Stimulated activated CD4-positive, alpha-beta T cell treated with anti-CD3 and anti-CD28 coated beads, Interleukin-15, amount 100 ng/mL, for 48 hours (primary cell): ENCODE results near the gene PCDHB12.
"Not testable (repeated sequence)": the region's sequence is repeated elsewhere in the genome, so short reads cannot be mapped to it uniquely, and the experiment has no call there.

Source experiments
- DNase-seq, 2 donors: peaks; one replicate each; pipeline ENCODE4 v3.0.0-alpha.2; 2020; ENCODE audit warnings: low read depth in 2 of 2

The PCDHB12 gene

DNA sequence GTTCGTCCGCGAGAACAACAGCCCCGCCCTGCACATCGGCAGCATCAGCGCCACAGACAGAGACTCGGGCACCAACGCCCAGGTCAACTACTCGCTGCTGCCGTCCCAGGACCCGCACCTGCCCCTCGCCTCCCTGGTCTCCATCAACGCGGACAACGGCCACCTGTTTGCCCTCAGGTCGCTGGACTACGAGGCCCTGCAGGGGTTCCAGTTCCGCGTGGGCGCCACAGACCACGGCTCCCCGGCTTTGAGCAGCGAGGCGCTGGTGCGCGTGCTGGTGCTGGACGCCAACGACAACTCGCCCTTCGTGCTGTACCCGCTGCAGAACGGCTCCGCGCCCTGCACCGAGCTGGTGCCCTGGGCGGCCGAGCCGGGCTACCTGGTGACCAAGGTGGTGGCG lies 1.8 kb downstream of the PCDHB12 start:
- DNase-seq: not testable (repeated sequence)

DNA sequence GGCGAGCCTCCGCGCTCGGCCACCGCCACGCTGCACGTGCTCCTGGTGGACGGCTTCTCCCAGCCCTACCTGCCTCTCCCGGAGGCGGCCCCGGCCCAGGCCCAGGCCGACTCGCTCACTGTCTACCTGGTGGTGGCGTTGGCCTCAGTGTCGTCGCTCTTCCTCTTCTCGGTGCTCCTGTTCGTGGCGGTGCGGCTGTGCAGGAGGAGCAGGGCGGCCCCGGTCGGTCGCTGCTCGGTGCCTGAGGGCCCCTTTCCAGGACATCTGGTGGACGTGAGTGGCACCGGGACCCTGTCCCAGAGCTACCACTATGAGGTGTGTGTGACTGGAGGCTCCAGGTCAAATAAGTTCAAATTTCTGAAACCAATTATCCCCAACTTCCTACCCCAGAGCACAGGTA lies 2.3 kb downstream of the PCDHB12 start:
- not testable (repeated sequence) for DNase-seq

DNA sequence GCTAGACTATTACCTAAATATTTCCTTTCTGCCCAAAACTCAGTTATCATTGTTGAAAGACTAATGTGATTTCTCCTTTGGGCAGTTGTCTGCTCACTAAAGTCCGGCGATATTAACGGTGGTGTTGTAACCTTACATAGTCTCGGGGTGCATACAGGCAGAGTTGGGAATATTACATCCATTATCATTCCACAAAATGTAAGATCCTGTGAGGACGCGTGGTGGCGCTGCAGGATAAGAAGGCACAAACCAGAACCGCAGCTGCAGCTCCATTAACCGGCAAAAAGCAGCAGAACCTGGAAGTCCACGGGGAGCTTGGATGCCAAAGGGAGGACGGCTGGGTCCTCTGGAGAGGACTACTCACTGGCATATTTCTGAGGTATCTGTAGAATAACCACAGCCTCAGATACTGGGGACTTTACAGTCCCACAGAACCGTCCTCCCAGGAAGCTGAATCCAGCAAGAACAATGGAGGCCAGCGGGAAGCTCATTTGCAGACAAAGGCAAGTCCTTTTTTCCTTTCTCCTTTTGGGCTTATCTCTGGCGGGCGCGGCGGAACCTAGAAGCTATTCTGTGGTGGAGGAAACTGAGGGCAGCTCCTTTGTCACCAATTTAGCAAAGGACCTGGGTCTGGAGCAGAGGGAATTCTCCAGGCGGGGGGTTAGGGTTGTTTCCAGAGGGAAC lies 5.3 kb downstream of the PCDHB12 start, which contains the start of gene PCDHB13:
PCDHB13 (plus strand) TSS at position 264 of the 684 bp plus-strand sequence; CDS start at position 469, 205 bp downstream.
- DNase-seq: not testable (repeated sequence)

DNA sequence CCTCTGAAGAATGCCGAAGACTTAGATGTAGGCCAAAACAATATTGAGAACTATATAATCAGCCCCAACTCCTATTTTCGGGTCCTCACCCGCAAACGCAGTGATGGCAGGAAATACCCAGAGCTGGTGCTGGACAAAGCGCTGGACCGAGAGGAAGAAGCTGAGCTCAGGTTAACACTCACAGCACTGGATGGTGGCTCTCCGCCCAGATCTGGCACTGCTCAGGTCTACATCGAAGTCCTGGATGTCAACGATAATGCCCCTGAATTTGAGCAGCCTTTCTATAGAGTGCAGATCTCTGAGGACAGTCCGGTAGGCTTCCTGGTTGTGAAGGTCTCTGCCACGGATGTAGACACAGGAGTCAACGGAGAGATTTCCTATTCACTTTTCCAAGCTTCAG lies 6.1 kb downstream of the PCDHB12 start:
- not testable (repeated sequence) for DNase-seq

DNA sequence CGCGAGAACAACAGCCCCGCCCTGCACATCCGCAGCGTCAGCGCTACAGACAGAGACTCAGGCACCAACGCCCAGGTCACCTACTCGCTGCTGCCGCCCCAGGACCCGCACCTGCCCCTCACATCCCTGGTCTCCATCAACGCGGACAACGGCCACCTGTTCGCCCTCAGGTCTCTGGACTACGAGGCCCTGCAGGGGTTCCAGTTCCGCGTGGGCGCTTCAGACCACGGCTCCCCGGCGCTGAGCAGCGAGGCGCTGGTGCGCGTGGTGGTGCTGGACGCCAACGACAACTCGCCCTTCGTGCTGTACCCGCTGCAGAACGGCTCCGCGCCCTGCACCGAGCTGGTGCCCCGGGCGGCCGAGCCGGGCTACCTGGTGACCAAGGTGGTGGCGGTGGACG lies 7.0 kb downstream of the PCDHB12 start:
- not testable (repeated sequence) for DNase-seq

DNA sequence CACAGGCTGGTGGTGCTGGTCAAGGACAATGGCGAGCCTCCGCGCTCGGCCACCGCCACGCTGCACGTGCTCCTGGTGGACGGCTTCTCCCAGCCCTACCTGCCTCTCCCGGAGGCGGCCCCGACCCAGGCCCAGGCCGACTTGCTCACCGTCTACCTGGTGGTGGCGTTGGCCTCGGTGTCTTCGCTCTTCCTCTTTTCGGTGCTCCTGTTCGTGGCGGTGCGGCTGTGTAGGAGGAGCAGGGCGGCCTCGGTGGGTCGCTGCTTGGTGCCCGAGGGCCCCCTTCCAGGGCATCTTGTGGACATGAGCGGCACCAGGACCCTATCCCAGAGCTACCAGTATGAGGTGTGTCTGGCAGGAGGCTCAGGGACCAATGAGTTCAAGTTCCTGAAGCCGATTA lies 7.5 kb downstream of the PCDHB12 start:
- not testable (repeated sequence) for DNase-seq

DNA sequence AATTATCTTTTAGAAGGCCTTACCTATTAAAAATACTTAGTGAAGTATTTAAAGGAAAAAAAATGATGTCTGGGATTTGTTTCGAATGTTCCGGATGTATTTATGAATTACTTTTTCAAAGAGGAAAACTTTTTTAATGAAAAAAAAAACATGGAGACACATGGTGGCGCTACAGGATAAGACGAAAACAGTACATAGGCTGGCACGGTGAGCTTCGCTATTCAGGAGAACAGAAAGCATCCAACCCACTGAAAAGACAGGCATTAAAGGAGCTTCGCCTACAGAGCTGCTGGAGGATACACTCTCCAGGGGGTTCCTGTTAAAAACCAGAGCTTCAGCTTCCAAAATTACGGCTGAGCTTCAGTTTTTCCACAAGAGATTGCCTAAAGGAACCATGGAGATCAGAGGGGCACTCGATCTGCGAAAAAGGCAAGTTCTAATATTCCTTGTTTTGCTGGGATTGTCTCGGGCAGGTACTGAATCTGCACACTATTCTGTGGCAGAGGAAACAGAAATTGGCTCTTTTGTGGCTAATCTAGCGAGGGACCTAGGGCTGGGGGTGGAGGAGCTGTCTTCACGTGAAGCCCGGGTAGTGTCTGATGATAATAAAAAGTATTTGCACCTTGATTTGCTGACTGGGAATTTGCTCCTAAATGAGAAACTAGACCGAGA lies 14.7 kb downstream of the PCDHB12 start, which contains the start of gene PCDHB14:
PCDHB14 (plus strand) TSS at position 232 of the 672 bp plus-strand sequence; CDS start at position 395, 163 bp downstream.
- no peak for DNase-seq

DNA sequence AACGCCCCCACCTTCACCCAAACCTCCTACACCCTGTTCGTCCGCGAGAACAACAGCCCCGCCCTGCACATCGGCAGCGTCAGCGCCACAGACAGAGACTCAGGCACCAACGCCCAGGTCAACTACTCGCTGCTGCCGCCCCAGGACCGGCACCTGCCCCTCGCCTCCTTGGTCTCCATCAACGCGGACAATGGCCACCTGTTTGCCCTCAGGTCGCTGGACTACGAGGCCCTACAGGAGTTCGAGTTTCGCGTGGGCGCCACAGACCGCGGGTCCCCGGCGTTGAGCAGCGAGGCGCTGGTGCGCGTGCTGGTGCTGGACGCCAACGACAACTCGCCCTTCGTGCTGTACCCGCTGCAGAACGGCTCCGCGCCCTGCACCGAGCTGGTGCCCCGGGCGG lies 16.3 kb downstream of the PCDHB12 start:
- DNase-seq: not testable (repeated sequence)

DNA sequence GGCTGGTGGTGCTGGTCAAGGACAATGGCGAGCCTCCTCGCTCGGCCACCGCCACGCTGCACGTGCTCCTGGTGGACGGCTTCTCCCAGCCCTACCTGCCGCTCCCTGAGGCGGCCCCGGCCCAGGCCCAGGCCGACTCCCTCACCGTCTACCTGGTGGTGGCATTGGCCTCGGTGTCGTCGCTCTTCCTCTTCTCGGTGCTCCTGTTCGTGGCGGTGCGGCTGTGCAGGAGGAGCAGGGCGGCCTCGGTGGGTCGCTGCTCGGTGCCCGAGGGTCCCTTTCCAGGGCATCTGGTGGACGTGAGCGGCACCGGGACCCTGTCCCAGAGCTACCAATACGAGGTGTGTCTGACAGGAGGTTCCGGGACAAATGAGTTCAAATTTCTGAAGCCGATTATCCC lies 16.9 kb downstream of the PCDHB12 start:
- DNase-seq: not testable (repeated sequence)

DNA sequence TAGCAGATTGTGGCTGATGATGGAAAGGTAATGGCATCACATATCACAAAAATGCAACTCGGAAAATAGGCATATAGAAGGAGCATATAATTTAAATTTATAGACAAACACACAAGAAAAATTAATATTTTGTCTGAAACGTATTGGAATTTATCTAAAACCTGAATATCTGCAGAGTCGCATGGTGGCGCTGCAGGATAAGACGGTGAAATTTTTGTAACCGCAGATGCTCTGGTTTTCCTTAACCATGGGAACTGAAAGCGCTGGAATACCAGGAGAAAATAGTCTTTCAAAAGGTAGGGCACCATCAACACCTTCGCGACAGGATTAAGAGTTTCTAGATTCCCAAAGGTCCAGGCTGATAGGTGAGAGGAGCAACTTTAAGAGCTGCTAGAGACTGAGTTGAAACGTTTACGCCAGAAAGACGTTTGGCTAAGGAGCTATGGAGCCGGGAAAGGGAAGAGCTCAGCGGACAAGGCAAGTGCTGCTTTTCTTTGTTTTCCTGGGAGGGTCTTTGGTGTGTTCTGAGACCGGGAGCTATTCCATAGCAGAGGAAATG lies 25.7 kb downstream of the PCDHB12 start:
- no peak for DNase-seq

DNA sequence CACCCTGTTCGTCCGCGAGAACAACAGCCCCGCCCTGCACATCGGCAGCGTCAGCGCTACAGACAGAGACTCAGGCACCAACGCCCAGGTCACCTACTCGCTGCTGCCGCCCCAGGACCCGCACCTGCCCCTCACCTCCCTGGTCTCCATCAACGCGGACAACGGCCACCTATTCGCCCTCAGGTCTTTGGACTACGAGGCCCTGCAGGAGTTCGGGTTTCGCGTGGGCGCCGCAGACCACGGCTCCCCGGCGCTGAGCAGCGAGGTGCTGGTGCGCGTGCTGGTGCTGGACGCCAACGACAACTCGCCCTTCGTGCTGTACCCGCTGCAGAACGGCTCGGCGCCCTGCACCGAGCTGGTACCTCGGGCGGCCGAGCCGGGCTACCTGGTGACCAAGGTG lies 27.4 kb downstream of the PCDHB12 start:
- DNase-seq: not testable (repeated sequence)

DNA sequence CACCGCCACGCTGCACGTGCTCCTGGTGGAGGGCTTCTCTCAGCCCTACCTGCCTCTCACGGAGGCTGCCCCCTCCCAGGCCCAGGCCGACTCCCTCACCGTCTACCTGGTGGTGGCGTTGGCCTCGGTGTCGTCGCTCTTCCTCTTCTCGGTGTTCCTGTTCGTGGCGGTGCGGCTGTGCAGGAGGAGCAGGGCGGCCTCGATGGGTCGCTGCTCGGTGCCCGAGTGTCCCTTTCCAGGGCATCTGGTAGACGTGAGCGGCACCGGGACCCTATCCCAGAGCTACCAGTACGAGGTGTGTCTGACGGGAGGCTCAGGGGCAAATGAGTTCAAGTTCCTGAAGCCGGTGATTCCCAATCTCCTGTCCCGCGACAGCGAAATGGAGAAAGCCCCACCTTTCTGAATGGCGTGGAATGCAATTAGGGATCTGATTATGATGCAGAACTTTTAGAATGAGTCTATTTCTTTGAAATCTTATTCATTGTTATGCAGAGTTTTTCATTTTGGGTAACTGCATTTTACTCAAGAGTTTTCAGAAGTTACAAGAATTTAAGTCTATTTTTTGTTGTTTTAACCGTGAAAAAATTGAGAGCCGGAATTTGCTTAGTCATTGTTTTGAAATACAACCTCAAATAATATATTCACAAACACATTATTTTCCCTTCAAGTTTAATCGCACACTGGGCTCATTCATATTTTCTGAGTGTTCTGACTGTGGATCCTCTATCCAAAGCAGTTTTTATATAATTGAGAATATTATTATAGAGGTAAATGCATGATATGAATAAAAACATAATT lies 28.2 kb downstream of the PCDHB12 start:
- no peak for DNase-seq

DNA sequence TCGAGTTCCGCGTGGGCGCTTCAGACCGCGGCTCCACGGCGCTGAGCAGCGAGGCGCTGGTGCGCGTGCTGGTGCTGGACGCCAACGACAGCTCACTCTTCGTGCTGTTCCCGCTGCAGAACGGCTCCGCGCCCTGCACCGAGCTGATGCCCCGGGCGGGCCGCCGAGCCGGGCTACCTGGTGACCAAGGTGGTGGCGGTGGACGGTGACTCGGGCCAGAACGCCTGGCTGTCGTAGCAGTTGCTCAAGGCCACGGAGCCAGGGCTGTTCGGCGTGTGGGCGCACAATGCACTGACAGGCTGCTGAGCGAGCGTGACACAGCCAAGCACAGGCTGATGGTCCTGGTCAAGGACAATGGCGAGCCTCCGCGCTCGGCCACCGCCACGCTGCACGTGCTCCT lies 33.0 kb downstream of the PCDHB12 start:
- no peak for DNase-seq

DNA sequence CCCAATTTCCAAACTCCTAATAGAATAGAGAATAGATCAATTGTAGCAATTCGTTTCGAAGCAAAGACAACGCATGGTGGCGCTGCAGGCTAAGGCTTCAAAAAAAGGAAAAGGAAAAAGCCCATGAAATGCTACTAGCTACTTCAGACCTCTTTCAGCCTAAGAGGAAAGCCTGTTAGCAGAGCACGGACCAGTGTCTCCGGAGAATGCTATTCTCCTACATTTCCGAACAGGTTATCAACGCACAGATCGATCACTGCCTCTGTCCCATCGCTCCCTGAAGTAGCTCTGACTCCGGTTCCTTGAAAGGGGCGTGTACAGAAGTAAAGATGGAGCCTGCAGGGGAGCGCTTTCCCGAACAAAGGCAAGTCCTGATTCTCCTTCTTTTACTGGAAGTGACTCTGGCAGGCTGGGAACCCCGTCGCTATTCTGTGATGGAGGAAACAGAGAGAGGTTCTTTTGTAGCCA lies 36.8 kb downstream of the PCDHB12 start, which contains the start of gene PCDHB15:
PCDHB15 (plus strand) TSS at position 146 of the 468 bp plus-strand sequence; CDS start at position 330, 184 bp downstream.
- DNase-seq: no peak

DNA sequence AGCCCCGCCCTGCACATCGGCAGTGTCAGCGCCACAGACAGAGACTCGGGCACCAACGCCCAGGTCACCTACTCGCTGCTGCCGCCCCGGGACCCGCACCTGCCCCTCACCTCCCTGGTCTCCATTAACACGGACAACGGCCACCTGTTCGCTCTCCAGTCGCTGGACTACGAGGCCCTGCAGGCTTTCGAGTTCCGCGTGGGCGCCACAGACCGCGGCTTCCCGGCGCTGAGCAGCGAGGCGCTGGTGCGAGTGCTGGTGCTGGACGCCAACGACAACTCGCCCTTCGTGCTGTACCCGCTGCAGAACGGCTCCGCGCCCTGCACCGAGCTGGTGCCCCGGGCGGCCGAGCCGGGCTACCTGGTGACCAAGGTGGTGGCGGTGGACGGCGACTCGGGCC lies 38.5 kb downstream of the PCDHB12 start:
- not testable (repeated sequence) for DNase-seq

DNA sequence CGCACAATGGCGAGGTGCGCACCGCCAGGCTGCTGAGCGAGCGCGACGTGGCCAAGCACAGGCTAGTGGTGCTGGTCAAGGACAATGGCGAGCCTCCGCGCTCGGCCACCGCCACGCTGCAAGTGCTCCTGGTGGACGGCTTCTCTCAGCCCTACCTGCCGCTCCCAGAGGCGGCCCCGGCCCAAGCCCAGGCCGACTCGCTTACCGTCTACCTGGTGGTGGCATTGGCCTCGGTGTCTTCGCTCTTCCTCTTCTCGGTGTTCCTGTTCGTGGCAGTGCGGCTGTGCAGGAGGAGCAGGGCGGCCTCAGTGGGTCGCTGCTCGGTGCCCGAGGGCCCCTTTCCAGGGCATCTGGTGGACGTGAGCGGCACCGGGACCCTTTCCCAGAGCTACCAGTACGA lies 38.9 kb downstream of the PCDHB12 start:
- DNase-seq: not testable (repeated sequence)

DNA sequence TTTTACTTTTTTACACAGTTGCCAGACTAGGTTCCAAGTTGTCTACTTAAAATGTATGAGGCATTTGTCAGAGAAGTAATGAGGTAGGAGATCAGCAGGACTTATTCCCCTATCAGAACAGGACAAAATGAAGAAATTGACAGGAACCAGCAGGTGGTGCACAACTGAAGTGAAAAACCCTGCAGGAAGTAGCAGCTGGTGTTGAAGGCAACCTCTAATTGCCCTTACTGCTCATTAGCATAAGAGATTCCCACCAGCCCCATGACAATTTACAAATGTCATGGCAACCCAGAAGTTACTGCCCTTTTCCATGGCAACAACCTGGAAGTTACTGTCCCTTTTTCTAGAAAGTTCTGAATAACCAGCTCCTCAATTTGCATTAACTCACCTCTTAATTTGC lies 42.1 kb downstream of the PCDHB12 start:
- no peak for DNase-seq

DNA sequence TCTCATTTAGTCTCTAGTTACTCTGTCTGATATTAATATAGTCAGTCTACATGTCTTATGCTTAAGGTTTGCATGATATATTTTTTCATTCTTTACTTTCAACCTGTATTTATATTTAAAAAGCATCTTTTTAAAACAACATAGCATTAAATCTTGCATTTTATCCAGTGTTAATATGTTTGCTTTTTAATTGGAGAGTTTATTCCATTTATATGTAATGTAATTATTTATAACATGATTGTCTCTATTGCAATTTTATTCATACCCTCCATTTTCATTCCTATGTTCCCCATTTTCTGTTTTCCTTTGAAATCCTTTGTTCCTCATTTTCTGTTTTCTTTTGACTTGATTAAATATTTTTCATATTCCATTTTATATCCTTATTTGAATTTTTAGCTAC lies 49.9 kb downstream of the PCDHB12 start:
- no peak for DNase-seq

DNA sequence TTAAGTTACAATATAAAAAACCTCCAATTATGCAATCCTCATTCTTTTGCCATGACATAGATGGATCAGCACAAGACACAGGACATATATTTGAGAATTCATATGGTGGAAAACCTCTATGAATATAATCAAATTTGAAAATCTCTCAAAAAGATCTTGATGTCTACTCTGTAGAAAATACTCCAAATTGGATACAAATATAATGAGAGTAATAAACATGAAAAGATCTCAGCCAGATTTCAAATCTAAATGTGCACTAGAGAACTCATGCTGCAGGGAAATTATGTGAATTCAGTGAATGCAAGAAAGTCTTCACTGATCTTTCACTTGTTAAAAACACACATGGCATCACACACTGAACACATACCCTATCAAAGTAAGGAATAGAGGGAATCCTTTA lies 50.4 kb downstream of the PCDHB12 start:
- DNase-seq: no peak

DNA sequence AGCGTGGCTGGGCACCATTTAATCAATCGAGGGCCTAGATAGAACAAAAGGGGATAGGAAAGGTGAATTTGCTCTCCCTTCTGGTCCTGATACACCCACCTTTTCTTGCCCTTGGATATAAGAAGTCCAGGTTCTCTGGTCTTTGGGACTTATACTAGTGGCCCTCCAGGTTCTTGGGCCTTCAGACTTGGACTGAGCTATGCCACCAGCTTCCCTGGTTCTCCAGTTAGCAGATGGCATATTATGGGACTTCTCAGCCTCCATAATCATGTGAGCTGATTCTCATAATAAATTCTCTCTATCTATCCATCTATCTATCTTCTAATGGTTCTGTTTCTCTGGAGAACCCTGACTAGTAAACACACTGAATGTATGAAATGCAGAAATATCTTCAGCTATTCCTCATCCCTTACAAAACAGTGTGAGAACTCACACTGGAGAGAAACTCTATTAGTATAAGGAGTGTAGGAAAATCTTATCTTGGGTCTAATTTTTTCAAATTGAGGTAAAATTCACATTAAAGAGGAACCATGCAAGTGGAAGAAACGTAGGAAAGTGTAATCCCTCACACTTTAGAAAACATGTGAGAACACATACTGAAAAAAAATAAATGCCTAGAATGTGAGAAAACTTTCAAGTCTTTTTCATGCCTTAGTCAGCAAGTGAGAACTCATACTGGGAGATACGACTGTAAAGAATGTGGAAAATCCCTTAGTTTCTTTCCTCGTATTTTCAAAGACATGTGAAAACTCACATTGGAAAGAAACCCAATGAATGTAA lies 52.1 kb downstream of the PCDHB12 start:
- DNase-seq: no peak

DNA sequence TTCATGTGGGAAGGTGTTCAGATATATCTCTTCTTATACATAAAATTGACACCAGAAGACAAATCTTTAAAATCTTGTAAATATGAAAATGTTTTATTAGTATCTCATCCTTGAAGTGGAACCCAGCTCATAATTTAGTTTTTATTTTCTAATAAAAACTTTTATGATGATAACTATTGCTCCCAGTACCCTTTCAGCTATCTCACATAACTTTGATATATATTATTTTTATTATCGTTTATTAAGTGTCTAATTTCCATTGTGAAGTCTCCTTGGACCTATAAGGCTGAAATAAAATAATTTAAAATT lies 52.7 kb downstream of the PCDHB12 start:
- DNase-seq: no peak
